GM18951 (cell line): ENCODE data around the gene TMEM89.

Source experiments
- POLR2A ChIP-seq: IDR thresholded peaks from 4 replicates; pipeline ENCODE4 v1.6.1; 2011; ENCODE audit warnings: mild to moderate bottlenecking; ENCODE audit not compliant: insufficient read length, insufficient read depth; ENCODE audit errors: extremely low read depth
- in situ Hi-C: fragments of 300-500 bp; cut with MboI; formaldehyde crosslinking; loops from one replicate; pipeline ENCODE4 v1.12.0; 2022; ENCODE audit warnings: low sequenced_read_pairs, mixed read lengths, inconsistent platforms; ENCODE audit not compliant: unreplicated experiment

The TMEM89 gene

DNA sequence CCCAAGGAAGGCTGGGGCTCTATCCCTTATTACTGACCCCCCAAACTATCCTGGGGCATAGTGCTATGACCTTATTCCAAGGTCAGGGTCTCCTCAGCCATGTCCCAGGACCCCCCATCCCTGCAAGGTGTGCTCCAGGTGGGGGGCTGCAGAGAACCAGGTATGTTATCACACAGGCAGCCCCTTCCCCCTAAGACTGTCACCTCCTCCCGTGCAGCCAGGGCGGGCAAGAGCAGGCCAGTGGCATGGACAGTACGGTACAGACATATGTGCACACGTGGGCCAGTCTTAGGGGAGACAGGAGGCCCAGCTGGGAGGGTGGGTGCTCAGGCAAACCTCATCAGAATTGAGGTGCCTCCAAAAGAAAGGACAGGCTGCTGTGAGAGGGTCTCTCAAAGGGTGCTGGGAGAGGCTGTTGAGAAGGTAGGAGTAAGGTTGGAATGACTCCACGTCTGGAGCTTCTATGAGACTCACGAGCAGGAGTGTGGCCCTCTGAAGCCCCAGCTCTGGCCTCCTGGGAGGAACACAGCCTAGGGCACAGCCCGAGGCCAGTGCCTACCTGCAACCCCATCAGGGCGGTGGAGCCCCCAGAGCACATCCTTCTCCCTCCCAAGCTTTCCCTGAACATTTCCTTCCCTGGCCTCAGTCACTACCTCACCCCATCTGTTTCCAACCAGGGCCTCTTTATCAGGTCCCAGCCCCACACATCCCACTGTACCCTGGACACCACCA lies 24.7 kb downstream of the TMEM89 start:
- TF ChIP-seq POLR2A: no peak
- in situ Hi-C loops: no loop called here

DNA sequence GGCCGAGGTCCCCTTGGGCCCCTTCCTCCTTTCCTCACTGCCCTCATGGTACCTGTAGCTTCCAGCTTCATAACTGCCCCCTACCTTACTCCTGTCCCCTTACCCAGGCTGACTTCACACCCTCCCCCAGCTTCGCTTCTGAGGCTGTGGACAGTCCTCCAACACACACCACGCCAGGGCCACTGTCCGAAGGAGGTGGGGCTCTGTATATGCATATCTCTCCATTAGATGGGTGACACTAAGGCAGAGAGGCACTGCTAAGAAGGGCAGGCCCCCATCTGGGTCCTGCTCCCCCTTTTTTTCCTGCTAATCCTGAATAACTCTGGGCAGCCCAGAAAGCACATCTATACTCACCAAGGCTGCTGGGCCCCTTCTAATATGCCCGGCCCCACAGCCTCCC lies 25.4 kb downstream of the TMEM89 start:
- no peak for TF ChIP-seq POLR2A
- in situ Hi-C loops: no loop called here

DNA sequence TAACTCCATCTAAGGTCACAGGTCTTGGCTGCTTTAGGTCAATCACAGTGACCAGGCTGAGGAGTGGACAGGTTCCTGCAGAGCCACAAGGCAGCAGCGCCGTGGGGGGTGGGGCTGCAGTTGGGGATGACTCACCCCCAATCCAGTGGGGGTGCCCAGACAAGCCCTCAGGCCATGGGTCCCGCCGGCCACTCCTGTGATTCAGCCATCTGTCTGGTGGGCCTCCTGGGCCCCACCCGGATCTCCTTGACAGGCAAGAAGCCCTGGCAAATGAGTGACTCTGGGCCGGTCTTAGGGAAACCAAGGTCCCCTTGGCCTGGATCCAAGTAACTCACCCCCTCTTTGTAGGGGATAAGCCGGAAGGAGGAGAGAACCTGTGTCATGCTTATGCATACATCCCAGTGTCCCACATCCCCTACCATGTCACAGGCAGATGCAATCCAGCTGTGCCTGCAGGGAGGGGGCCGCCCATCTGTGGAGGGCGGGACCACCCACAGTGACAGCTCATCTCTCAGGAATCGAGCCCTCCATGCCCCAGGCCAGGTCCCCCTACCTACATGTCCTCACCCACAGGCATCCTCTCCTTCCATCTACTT lies 25.9 kb downstream of the TMEM89 start:
- TF ChIP-seq POLR2A: no peak

DNA sequence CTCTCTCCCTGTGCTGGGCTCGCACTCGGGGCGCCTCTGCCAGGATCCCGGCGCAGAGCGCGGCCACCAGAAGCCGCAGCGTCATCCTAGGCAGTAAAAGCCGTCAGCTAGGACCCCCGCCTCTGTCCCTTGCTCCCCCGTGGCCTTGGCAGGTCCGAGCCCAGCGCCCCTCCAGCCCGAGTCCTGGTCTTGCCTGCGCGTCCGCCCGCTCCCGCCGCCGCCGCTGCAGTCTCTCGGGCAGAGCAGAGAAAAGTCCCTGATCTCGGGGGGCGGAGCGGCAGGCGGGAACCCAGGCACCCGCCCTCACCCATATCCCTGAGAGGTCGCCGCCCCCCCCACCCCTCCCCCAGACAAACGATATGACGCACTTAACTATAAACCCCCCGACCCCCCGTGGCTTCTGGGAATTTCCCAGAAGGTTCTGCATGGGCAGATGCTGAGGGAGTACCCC lies 26.5 kb downstream of the TMEM89 start, which contains the start of gene COL7A1:
Gene COL7A1, minus strand, starts transcription at position 255 of the 451 bp plus-strand sequence. Its CDS starts 170 bp downstream, at position 85.
- in situ Hi-C loops: no loop called here

More for the DNA sequence above, 25.9 kb downstream of the TMEM89 start:
- in situ Hi-C loops: no loop called here

DNA sequence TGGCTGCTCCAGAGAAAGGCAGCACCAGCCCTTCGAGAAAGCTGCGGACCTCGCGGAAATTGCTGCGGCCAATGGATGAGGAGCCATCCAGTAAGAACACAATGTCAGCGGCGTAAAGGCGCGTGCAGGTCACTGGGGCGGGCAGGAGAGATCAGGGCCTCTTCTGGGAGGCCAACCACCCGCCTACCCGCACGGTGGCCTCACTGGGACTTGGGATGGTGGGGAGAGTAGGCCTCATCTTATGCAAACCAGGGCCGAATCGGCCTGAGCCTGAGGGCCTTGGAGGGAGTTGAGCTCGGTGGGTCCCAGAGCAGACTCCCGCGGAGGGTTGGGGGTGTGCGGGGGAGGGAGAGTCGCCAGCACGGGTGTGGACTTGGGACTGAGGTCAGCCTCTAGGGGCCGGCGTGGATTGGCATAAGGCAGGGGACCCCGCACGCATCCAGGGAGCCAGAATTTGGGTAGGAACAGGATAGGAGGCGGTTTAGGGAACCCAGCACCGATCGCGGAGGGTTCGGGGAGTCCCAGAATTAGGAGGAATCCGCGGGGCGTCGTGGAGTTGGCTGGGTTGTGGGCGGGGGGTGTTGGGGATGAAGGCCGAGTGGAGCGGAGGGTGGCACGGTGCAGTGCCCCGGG lies 27.0 kb downstream of the TMEM89 start:
- TF ChIP-seq POLR2A: no peak
- in situ Hi-C loops: no loop called here

More for the DNA sequence above, 26.5 kb downstream of the TMEM89 start, which contains the start of gene COL7A1:
- no peak for TF ChIP-seq POLR2A

DNA sequence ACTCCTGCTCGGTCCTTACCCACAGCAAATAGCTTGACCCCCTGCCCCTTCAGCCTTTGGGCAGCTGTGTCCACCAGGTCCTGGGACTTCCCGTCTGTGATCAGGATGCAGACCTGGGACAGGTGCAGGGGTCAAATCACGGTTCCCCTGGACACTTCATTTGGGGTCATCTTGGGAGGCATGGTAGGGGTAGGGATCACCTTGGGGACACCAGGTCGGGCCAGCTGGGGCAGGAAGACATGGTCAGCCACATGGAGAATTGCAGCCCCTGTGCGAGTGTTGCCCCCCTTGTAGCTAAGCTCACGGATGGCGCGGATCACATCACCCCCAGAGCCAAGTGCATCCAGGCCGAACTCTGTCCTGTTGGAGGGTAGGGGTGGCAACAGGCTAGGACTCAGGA lies 28.2 kb downstream of the TMEM89 start:
- in situ Hi-C loops: no loop called here
- TF ChIP-seq POLR2A: no peak

DNA sequence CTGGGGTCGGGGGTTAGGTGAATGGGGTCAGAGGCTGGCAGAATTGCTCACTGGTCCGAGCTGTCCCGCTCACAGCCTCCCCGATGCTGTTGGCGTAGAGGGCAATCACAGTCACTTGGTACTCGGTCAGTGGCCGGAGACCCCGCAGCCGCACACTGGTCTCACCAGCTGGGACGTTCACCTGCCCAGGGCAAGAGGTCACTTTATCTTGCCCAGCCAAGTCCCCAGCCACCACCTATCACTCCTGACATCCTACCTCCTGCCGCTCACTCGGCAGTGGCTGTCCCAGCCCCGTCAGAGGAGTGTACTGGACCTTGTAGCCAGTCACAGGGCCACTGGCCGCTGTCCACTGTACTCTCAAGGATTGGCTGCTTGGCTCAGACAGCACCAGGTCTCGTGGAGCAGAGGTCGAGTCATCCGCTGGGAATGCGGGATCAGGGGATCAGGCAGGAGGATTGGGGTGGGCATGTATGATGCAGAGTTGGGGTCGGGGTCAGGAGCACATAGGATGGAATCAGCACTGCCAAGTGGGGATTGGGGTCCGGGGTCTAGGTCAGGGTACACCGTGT lies 29.0 kb downstream of the TMEM89 start:
- no peak for TF ChIP-seq POLR2A
- in situ Hi-C loops: no loop called here

DNA sequence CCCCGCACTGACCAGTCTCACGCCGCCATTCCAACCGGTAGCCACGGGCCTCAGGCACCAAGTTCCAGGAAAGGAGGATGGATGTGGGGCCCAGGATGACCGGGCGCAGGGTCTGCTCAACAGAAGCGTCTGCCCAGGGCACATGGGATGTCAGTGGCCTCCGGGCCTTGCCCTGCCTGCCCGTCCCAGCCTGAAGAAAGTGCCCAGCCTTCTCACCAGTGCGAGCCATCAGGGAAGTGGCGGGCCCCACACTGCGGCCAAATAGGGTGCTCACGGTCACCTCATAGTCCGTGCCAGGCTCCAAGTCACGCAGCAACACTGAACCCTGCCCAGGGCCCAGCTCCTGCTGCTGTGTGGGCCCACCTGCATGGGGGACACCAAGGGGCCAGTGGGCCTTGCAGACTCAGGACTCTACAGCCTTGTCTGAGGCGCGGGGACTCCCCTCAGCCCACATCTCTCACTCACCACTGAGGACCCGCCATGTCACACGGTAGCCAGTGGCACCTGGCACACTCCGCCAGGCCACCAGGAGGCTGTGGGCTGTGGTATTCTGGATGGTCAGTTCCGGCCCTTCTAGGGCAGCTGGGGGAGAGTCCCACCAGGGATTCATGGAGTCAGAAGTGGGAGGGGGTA lies 29.6 kb downstream of the TMEM89 start:
- no peak for TF ChIP-seq POLR2A
- in situ Hi-C loops: no loop called here

DNA sequence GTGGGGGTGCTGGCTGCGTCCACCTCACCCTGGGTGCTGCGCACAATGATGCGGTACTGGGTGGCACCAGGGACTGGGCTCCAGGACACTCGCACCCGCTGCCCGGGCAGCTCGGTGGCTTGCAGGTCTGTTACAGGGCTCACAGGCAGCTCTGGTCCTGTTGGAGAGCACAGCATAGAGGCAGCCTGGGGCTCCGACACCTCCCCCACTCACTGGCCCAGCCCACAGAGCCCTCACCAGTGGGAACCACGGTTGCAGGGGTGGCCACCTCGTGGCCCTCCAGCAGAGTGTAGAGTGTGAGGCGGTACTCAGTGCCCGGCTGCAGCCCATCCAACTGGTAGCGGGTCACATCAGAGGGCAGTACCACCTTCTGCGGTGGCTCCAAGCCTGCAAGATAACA lies 30.1 kb downstream of the TMEM89 start:
- in situ Hi-C loops: no loop called here

DNA sequence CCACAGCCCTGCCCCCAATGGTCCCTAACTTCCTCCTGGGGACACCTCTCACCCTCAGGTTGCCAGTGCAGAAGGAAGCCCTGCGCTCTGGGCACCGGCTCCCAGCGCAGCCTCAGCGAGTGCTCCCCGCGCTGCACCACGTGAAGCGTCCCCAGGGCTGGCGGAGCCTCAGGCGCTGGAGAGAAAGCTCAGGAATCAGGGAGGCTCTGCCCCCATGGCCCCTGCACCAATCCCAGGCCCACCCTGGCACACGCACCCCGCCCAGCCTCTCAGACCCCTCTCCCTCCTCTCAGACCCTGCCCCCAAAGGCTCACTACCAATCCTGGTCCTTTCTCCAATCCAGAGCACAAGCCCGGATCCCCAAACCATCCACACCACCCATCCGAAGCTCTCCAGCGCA lies 33.3 kb downstream of the TMEM89 start:
- in situ Hi-C loops: no loop called here
- TF ChIP-seq POLR2A: no peak

More for the DNA sequence above, 30.1 kb downstream of the TMEM89 start:
- TF ChIP-seq POLR2A: no peak

DNA sequence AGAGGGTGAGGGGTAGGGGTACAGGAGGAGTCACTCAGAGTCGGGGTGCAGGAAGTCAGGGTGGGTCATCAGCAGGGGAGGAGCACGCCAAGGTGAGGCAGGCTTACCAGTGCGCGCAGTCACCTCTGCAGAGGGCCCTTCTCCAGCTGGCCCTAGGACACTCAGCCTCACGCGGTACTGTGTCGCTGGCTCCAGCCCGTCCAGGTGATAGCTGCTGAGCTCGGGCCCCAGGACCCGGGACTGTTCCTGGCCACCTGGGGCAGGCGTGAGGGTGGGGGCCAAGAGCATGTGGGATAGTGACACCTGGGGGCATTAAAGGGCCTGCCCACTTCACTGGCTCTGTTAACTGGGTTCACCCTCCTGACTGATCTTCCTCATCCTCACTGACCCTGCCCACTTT lies 33.9 kb downstream of the TMEM89 start:
- in situ Hi-C loops: no loop called here

DNA sequence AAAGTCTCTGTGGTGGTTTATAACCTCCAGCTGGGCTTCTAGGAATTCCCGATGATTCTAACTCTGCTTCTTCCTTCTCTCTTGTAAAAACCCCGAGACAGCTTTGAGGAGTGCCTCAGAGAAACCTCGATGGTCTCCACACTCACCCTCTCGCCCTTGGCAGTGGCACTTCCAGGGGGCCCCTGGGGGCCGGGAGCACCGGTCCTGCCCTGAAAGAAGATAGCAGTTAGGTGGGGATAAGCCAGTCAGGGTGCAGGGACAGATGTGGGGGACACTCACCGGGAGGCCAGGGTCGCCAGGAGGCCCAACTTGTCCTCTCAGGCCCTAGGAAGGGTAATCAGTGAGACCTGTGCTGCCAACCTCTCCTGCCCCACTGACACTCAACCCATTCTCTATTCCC lies 36.2 kb downstream of the TMEM89 start:
- TF ChIP-seq POLR2A: no peak
- in situ Hi-C loops: no loop called here

More for the DNA sequence above, 33.9 kb downstream of the TMEM89 start:
- TF ChIP-seq POLR2A: no peak

DNA sequence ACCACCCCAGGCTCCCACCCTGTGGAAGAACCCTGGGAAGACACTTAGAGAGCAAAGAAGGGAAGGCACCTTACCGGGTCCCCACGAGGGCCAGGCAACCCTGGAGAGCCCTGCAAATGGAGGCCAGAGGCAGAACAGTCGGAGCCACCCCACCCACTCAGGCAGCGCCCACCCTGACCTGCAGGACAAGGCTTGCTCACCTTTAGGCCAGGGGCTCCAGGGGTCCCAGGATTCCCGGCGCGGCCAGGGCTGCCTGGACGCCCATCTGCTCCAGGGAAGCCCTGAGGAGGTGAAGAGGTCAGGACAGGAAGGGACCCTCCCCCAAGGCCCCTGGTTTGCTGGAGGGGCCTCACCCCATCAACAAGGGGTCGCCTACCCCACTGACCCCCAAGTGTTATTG lies 36.7 kb downstream of the TMEM89 start:
- no peak for TF ChIP-seq POLR2A
- in situ Hi-C loops: no loop called here
